ENCODE results near the gene SNRPA. TPM values are rescaled to one million over a fixed set of nuclear protein-coding genes. Genes with fewer than 3 reads are reported as not detected.

The SNRPA gene
- total RNA-seq, 1 experiment from 2014 or later = 225 TPM

GRCh38 chr19:40717325-40717879 lies 33.6 kb upstream of the SNRPA start:
- Histone ChIP-seq H4K91ac (ENCODE audit: insufficient read length, low read depth, low read length) (no peak overlapping the region), H4K8ac (replicated peaks; ENCODE audit: insufficient read length, low read depth, low read length) (no peak overlapping the region), H2BK5ac (ENCODE audit: insufficient read length, low read length) (no peak overlapping the region), H3K79me2 (ENCODE audit: insufficient read depth, low read length) (no peaks in the 10 kb centered on the region; the same call in 1 of the 2 replicates), H3K56ac (ENCODE audit: insufficient read length, low read depth, low read length) (no peak overlapping the region), H3K9ac (ENCODE audit: extremely low read depth, insufficient read length, low read length) (peak overlapping the region; percentile 85), H3K4ac (ENCODE audit: low read depth, low read length) (no peak overlapping the region), H4K20me1 (ENCODE audit: control insufficient read depth, insufficient read depth, insufficient read length) (no peaks in the 10 kb centered on the region), H2AFZ (ENCODE audit: low read length) (no peak overlapping the region), H3K4me1 (ENCODE audit: insufficient read depth, low read length) (no peaks in the 10 kb centered on the region; the same call in 1 of the 2 replicates), H2BK20ac (ENCODE audit: low read depth, low read length, poor library complexity, severe bottlenecking) (no peak overlapping the region), H3K18ac (ENCODE audit: insufficient read length, low read depth, low read length) (peak overlapping the region; percentile 67), H2BK12ac (ENCODE audit: insufficient read length, low read depth, low read length) (peak overlapping the region; percentile 77), H3K4me2 (ENCODE audit: insufficient read depth, insufficient read length, low read length) (peak overlapping the region; percentile 90), H3K27me3 (ENCODE audit: insufficient read depth, low read length) (no peaks in the 10 kb centered on the region), H3K14ac (ENCODE audit: insufficient read depth, low read length) (peak overlapping the region; percentile 88), H4K5ac (ENCODE audit: insufficient read length, low read depth, low read length) (no peak overlapping the region), H3K27ac (ENCODE audit: insufficient read length, low read depth, low read length) (no peak overlapping the region), H3T11ph (ENCODE audit: low read length) (no peak overlapping the region), H2BK15ac (ENCODE audit: low read depth, low read length) (no peak overlapping the region), H3K23me2 (ENCODE audit: insufficient read length, low read depth, low read length, poor library complexity, severe bottlenecking) (peaks cover 32% of the 10 kb centered on the region), H3K23ac (ENCODE audit: insufficient read length, low read depth, low read length) (no peak overlapping the region), H2AK5ac (ENCODE audit: insufficient read length, low read length) (no peak overlapping the region), H2BK120ac (ENCODE audit: low read depth, low read length, poor library complexity, severe bottlenecking) (no peak overlapping the region), H3K9me3 (ENCODE audit: control insufficient read depth, low read depth, low read length) (no peaks in the 10 kb centered on the region), H3K79me1 (ENCODE audit: insufficient read depth, low read depth, low read length, poor library complexity, severe bottlenecking) (no peaks in the 10 kb centered on the region)
- peaks cover 10 to 22% (median 20%) of the 10 kb centered on the region in 3 experiments for H3K36me3 Mint-ChIP-seq (ENCODE audit: insufficient read depth in 1 of 3, low read depth in 3 of 3)
- H3K9me3 Mint-ChIP-seq = no peaks in the 10 kb centered on the region; a peak in 1 of 5 replicates
- peaks cover 27 to 44% of the 10 kb centered on the region in 2 experiments for H3K4me1 Mint-ChIP-seq
- no peak for TF ChIP-seq CTCF (conservative IDR thresholded peaks at IDR 0.05)
- H3K4me3 Mint-ChIP-seq = peak overlapping the region; percentile 93 to 94
- WGBS (ENCODE audit: extremely low coverage, insufficient read length, low lambda C conversion rate) = no CpG with 5 or more reads among the region's 20 CpGs
- no peak for DNase-seq
- peak overlapping the region in 2 of 3 experiments; percentile 85 to 88; a peak in 4 of 7 replicates for H3K27ac Mint-ChIP-seq
- H3K27me3 Mint-ChIP-seq (ENCODE audit: low read depth) = no peaks in the 10 kb centered on the region
